Right lobe of liver (tissue), 4 donors: ENCODE results near the gene LMTK3.

ENCODE experiments used
- CTCF ChIP-seq, 4 donors: fragments of 200-600 bp in 3 of 4; fragments of 450-650 bp in 1 of 4; IDR thresholded peaks; one replicate each; pipeline versions ENCODE4 v1.5.1 to v1.8.0; 2016 to 2022; ENCODE audit warnings: antibody characterized with exemption in 4 of 4, mild to moderate bottlenecking in 2 of 4
- POLR2A ChIP-seq: fragments of 450-650 bp; IDR thresholded peaks from one replicate; pipeline ENCODE4 v1.6.1; 2017; ENCODE audit warnings: antibody characterized with exemption, mild to moderate bottlenecking
- donor health status: DM: no; HTN: no; CAD: no.
- donor health status: DM: no; HTN: no; CAD: no.
- donor health status: DM: no; HTN: yes; CAD: no.

GRCh38 chr19:48524732-48525131 is 13.1 kb upstream of the LMTK3 start:
- TF ChIP-seq CTCF (IDR thresholded peaks at IDR 0.05) (no peak), POLR2A (no peak)
